ENCODE measurements around the gene CHD9.

CHD9 gene

GRCh38 chr16:53356478-53357207 is 301.9 kb downstream of the CHD9 start:
- DNase-seq (ENCODE audit: insufficient read length) = no peak

GRCh38 chr16:53357208-53357586 is 302.4 kb downstream of the CHD9 start:
- FAIRE-seq (no peak), DNase-seq (ENCODE audit: insufficient read length) (no peak)
- TF ChIP-seq TAF1 (IDR thresholded peaks at IDR 0.05; ENCODE audit: borderline replicate concordance, low read depth, low read length) = no peak
- no peak for TF ChIP-seq POLR2AphosphoS5 (IDR thresholded peaks at IDR 0.05; ENCODE audit: low read depth, low read length)
- TF ChIP-seq POLR2A (IDR thresholded peaks at IDR 0.05; ENCODE audit: low read depth, low read length) = no peak

More at GRCh38 chr16:53356478-53357207, 301.9 kb downstream of the CHD9 start:
- no peak for FAIRE-seq
- TF ChIP-seq POLR2AphosphoS5 (IDR thresholded peaks at IDR 0.05; ENCODE audit: low read depth, low read length) (no peak), TAF1 (IDR thresholded peaks at IDR 0.05; ENCODE audit: borderline replicate concordance, low read depth, low read length) (no peak), POLR2A (IDR thresholded peaks at IDR 0.05; ENCODE audit: low read depth, low read length) (no peak)

GRCh38 chr16:53357955-53358354 is 303.2 kb downstream of the CHD9 start:
- FAIRE-seq = no peak
- TF ChIP-seq POLR2A (IDR thresholded peaks at IDR 0.05; ENCODE audit: low read depth, low read length) (no peak), TAF1 (IDR thresholded peaks at IDR 0.05; ENCODE audit: borderline replicate concordance, low read depth, low read length) (no peak), POLR2AphosphoS5 (IDR thresholded peaks at IDR 0.05; ENCODE audit: low read depth, low read length) (no peak)

GRCh38 chr16:53358884-53359283 is 304.1 kb downstream of the CHD9 start:
- peak; percentile 44 for FAIRE-seq
- TF ChIP-seq POLR2AphosphoS5 (IDR thresholded peaks at IDR 0.05; ENCODE audit: low read depth, low read length) = no peak
- TF ChIP-seq TAF1 (IDR thresholded peaks at IDR 0.05; ENCODE audit: borderline replicate concordance, low read depth, low read length) = no peak
- TF ChIP-seq POLR2A (IDR thresholded peaks at IDR 0.05; ENCODE audit: low read depth, low read length) = no peak

More at GRCh38 chr16:53357955-53358354, 303.2 kb downstream of the CHD9 start:
- no peak for DNase-seq (ENCODE audit: insufficient read length)

GRCh38 chr16:53369921-53370320 is 315.1 kb downstream of the CHD9 start:
- no peak for FAIRE-seq
- no peak for DNase-seq (ENCODE audit: insufficient read length)

More at GRCh38 chr16:53358884-53359283, 304.1 kb downstream of the CHD9 start:
- DNase-seq (ENCODE audit: insufficient read length) = peak; percentile 33

GRCh38 chr16:53370827-53371226 is 316.0 kb downstream of the CHD9 start:
- DNase-seq (ENCODE audit: insufficient read length) (no peak), FAIRE-seq (no peak)
- TF ChIP-seq POLR2AphosphoS5 (IDR thresholded peaks at IDR 0.05; ENCODE audit: low read depth, low read length) (no peak), TAF1 (IDR thresholded peaks at IDR 0.05; ENCODE audit: borderline replicate concordance, low read depth, low read length) (no peak), POLR2A (IDR thresholded peaks at IDR 0.05; ENCODE audit: low read depth, low read length) (no peak)

More at GRCh38 chr16:53369921-53370320, 315.1 kb downstream of the CHD9 start:
- TF ChIP-seq POLR2A (IDR thresholded peaks at IDR 0.05; ENCODE audit: low read depth, low read length) (no peak), POLR2AphosphoS5 (IDR thresholded peaks at IDR 0.05; ENCODE audit: low read depth, low read length) (no peak), TAF1 (IDR thresholded peaks at IDR 0.05; ENCODE audit: borderline replicate concordance, low read depth, low read length) (no peak)

GRCh38 chr16:53372992-53373871 is 318.4 kb downstream of the CHD9 start:
- DNase-seq (ENCODE audit: insufficient read length) (no peak), FAIRE-seq (no peak)
- TF ChIP-seq POLR2AphosphoS5 (IDR thresholded peaks at IDR 0.05; ENCODE audit: low read depth, low read length) (no peak), POLR2A (IDR thresholded peaks at IDR 0.05; ENCODE audit: low read depth, low read length) (no peak), TAF1 (IDR thresholded peaks at IDR 0.05; ENCODE audit: borderline replicate concordance, low read depth, low read length) (no peak)

- no peak for FAIRE-seq
- no peak for DNase-seq (ENCODE audit: insufficient read length)
- TF ChIP-seq POLR2A (IDR thresholded peaks at IDR 0.05; ENCODE audit: low read depth, low read length) (no peak), POLR2AphosphoS5 (IDR thresholded peaks at IDR 0.05; ENCODE audit: low read depth, low read length) (no peak), TAF1 (IDR thresholded peaks at IDR 0.05; ENCODE audit: borderline replicate concordance, low read depth, low read length) (no peak)
Observed at GRCh38 chr16:53374800-53375199, 320.0 kb downstream of the CHD9 start.

GRCh38 chr16:53378138-53378537 is 323.3 kb downstream of the CHD9 start:
- no peak for DNase-seq (ENCODE audit: insufficient read length)
- no peak for TF ChIP-seq POLR2AphosphoS5 (IDR thresholded peaks at IDR 0.05; ENCODE audit: low read depth, low read length)
- no peak for FAIRE-seq
